ENCODE results near the gene SMYD4.
"Not testable (repeated sequence)": the region's sequence is repeated elsewhere in the genome, so short reads cannot be mapped to it uniquely, and the experiment has no call there.

SMYD4 gene

GRCh38 chr17:1834380-1835149 is 4.9 kb upstream of the SMYD4 start:
- no peak for TF ChIP-seq CTCF (IDR thresholded peaks at IDR 0.05; ENCODE audit: insufficient read depth, low read depth, low read length, missing control alignments)
- H3K4me3 ChIP-seq (ENCODE audit: low read depth, low read length) = no peak overlapping the region
- peak; percentile 94 for DNase-seq (ENCODE audit: low read depth)

- H3K4me3 ChIP-seq (ENCODE audit: low read depth, low read length) = peak overlapping the region; percentile 96
- peak; percentile 51 for DNase-seq (ENCODE audit: low read depth)
- no peak for TF ChIP-seq CTCF (IDR thresholded peaks at IDR 0.05; ENCODE audit: insufficient read depth, low read depth, low read length, missing control alignments)
Measured at GRCh38 chr17:1830288-1830687, 586 bp upstream of the SMYD4 start.

GRCh38 chr17:1829216-1829591 is 498 bp downstream of the SMYD4 start:
- DNase-seq (ENCODE audit: low read depth) = no peak
- TF ChIP-seq CTCF (IDR thresholded peaks at IDR 0.05; ENCODE audit: insufficient read depth, low read depth, low read length, missing control alignments) = no peak

GRCh38 chr17:1820528-1821252 is 9.0 kb downstream of the SMYD4 start:
- DNase-seq (ENCODE audit: low read depth) = peak; percentile 52
- no peak overlapping the region for H3K4me3 ChIP-seq (ENCODE audit: low read depth, low read length)
- no peak for TF ChIP-seq CTCF (IDR thresholded peaks at IDR 0.05; ENCODE audit: insufficient read depth, low read depth, low read length, missing control alignments)

More at GRCh38 chr17:1829216-1829591, 498 bp downstream of the SMYD4 start:
- peak overlapping the region; percentile 96 for H3K4me3 ChIP-seq (ENCODE audit: low read depth, low read length)

DNA sequence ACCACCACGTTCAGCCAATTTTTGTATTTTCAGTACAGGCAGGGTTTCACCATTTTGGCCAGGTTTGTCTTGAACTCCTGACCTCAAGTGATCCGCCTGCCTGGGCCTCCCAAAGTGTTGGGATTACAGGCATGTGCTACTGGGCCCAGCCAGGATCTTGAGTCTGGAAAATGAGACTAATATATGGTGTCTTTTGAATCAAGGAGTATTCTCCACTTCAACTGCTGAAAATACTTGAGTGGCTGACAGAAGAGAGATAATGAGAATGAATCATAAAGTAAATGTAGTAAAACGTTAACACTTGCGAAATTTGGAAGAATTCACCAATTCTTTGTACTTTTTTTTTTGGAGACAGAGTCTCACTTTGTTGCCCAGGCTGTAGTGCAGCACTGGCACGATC is 16.6 kb downstream of the SMYD4 start:
- TF ChIP-seq CTCF (IDR thresholded peaks at IDR 0.05; ENCODE audit: insufficient read depth, low read depth, low read length, missing control alignments) = no peak
- no peak for DNase-seq (ENCODE audit: low read depth)
- no peak overlapping the region for H3K4me3 ChIP-seq (ENCODE audit: low read depth, low read length)

- no peak for DNase-seq (ENCODE audit: low read depth)
- no peak overlapping the region for H3K4me3 ChIP-seq (ENCODE audit: low read depth, low read length)
- no peak for TF ChIP-seq CTCF (IDR thresholded peaks at IDR 0.05; ENCODE audit: insufficient read depth, low read depth, low read length, missing control alignments)
Measured at GRCh38 chr17:1810450-1811103, 19.1 kb downstream of the SMYD4 start.

- DNase-seq (ENCODE audit: low read depth); H3K4me3 ChIP-seq (ENCODE audit: low read depth, low read length): not testable (repeated sequence)
Measured at GRCh38 chr17:1809815-1810214, 19.9 kb downstream of the SMYD4 start.
